Measurements from ENCODE around the gene AQP12B.

Gene AQP12B

GRCh38 chr2:240631548-240632305 lies 51.0 kb downstream of the AQP12B start:
- DNase-seq: no peak

GRCh38 chr2:240630771-240631547 lies 51.7 kb downstream of the AQP12B start:
- DNase-seq: no peak

- DNase-seq: no peak
Observed at GRCh38 chr2:240629968-240630770, 52.5 kb downstream of the AQP12B start.

- DNase-seq: no peak
Observed at GRCh38 chr2:240629619-240629967, 53.1 kb downstream of the AQP12B start.

GRCh38 chr2:240628808-240629618 lies 53.7 kb downstream of the AQP12B start:
- DNase-seq: no peak

GRCh38 chr2:240628507-240628807 lies 54.2 kb downstream of the AQP12B start:
- DNase-seq: no peak

GRCh38 chr2:240627736-240628506 lies 54.8 kb downstream of the AQP12B start:
- DNase-seq: no peak

- peak; percentile 70 for DNase-seq
Observed at GRCh38 chr2:240626531-240627300, 56.0 kb downstream of the AQP12B start.

All from CD4-positive, alpha-beta T cell treated with Interleukin-15 for 1 hour (primary cell).